ENCODE measurements around the gene ARPP21. TPM values are rescaled to one million over a fixed set of nuclear protein-coding genes. Genes with fewer than 3 reads are reported as not detected.
"Not testable (repeated sequence)": the region's sequence is repeated elsewhere in the genome, so short reads cannot be mapped to it uniquely, and the experiment has no call there.

The ARPP21 gene
- total RNA-seq, 1 donor from 2014 or later: not detected

- Histone ChIP-seq H3K27ac (no peak overlapping the region), H3K9me3 (no peaks in the 10 kb centered on the region), H3K27me3 (no peaks in the 10 kb centered on the region), H3K36me3 (no peaks in the 10 kb centered on the region), H3K4me3 (no peak overlapping the region), H3K4me1 (no peaks in the 10 kb centered on the region)
- TF ChIP-seq CTCF (IDR thresholded peaks at IDR 0.05): no peak
- DNase-seq (ENCODE audit: low spot score in 2 of 2): no peak
- intact Hi-C loops (cut with DNase I): no loop called here
These were observed 40.5 kb upstream of the ARPP21 start for GRCh38 chr3:35598804-35599203.

- intact Hi-C loops (cut with DNase I): no loop called here
- H3K4me3 ChIP-seq: no peak overlapping the region
- no peak for TF ChIP-seq CTCF (IDR thresholded peaks at IDR 0.05)
These were observed 37.4 kb upstream of the ARPP21 start for GRCh38 chr3:35601959-35602358.

GRCh38 chr3:35602395-35602936, 36.9 kb upstream of the ARPP21 start:
- H3K36me3 ChIP-seq: no peaks in the 10 kb centered on the region
- no peaks in the 10 kb centered on the region for H3K9me3 ChIP-seq
- intact Hi-C loops (cut with DNase I): no loop called here
- H3K27me3 ChIP-seq: no peaks in the 10 kb centered on the region
- DNase-seq (ENCODE audit: low spot score in 2 of 2): no peak
- no peaks in the 10 kb centered on the region for H3K4me1 ChIP-seq
- H3K27ac ChIP-seq: no peak overlapping the region
- no peak for TF ChIP-seq CTCF (IDR thresholded peaks at IDR 0.05)
- no peak overlapping the region for H3K4me3 ChIP-seq

More at GRCh38 chr3:35601959-35602358, 37.4 kb upstream of the ARPP21 start:
- Histone ChIP-seq H3K36me3 (no peaks in the 10 kb centered on the region), H3K9me3 (no peaks in the 10 kb centered on the region), H3K27ac (no peak overlapping the region), H3K4me1 (no peaks in the 10 kb centered on the region), H3K27me3 (no peaks in the 10 kb centered on the region)
- no peak for DNase-seq (ENCODE audit: low spot score in 2 of 2)

- intact Hi-C loops (cut with DNase I): no loop called here
These were observed 23.0 kb upstream of the ARPP21 start for GRCh38 chr3:35616346-35616745.

GRCh38 chr3:35617370-35617769, 22.0 kb upstream of the ARPP21 start:
- intact Hi-C loops (cut with DNase I): no loop called here
- TF ChIP-seq CTCF (IDR thresholded peaks at IDR 0.05): no peak
- Histone ChIP-seq H3K27ac (no peak overlapping the region), H3K36me3 (no peaks in the 10 kb centered on the region), H3K9me3 (no peaks in the 10 kb centered on the region), H3K27me3 (no peaks in the 10 kb centered on the region), H3K4me3 (no peak overlapping the region), H3K4me1 (no peaks in the 10 kb centered on the region)
- no peak for DNase-seq (ENCODE audit: low spot score in 2 of 2)

More at GRCh38 chr3:35616346-35616745, 23.0 kb upstream of the ARPP21 start:
- TF ChIP-seq CTCF (IDR thresholded peaks at IDR 0.05): no peak
- Histone ChIP-seq H3K27me3 (no peaks in the 10 kb centered on the region), H3K4me1 (no peaks in the 10 kb centered on the region), H3K27ac (no peak overlapping the region), H3K9me3 (no peaks in the 10 kb centered on the region), H3K4me3 (no peak overlapping the region), H3K36me3 (no peaks in the 10 kb centered on the region)
- no peak for DNase-seq (ENCODE audit: low spot score in 2 of 2)

- H3K27ac ChIP-seq; H3K27me3 ChIP-seq; intact Hi-C loops (cut with DNase I); H3K4me3 ChIP-seq; DNase-seq (ENCODE audit: low spot score in 2 of 2); H3K9me3 ChIP-seq; H3K36me3 ChIP-seq; H3K4me1 ChIP-seq: not testable (repeated sequence)
These were observed 19.1 kb upstream of the ARPP21 start for GRCh38 chr3:35620238-35620637.
